Neural cell (in vitro differentiated cells): ENCODE measurements around the gene LY6G6C. TPM values are rescaled to one million over a fixed set of nuclear protein-coding genes. Genes with fewer than 3 reads are reported as not detected.

Experiments used
- H2AFZ ChIP-seq: fragments of 200-600, 300-800 bp; sonication (generic), shearing (Covaris generic); 2 replicates; pipeline ENCODE4 v1.6.0; 2014; ENCODE audit warnings: low read depth, mild to moderate bottlenecking, antibody characterized with exemption, low read length, moderate library complexity
- H3F3A ChIP-seq: fragments of 200-600 bp; shearing (Covaris generic); 2 replicates; pipeline ENCODE4 v1.6.1; 2016; ENCODE audit warnings: mild to moderate bottlenecking, moderate library complexity, mixed read lengths, antibody characterized with exemption, low read length; ENCODE audit not compliant: insufficient read depth, poor library complexity, severe bottlenecking
- H3K27ac ChIP-seq: fragments of 200-600, 300-800 bp; sonication (generic), shearing (Covaris generic); 2 replicates; pipeline ENCODE4 v1.5.1; 2014; ENCODE audit warnings: mild to moderate bottlenecking, low read length, moderate library complexity
- H3K27me3 ChIP-seq: fragments of 300-800, 200-600 bp; sonication (generic), shearing (Covaris generic); 2 replicates; pipeline ENCODE4 v1.6.0; 2014; ENCODE audit warnings: mild to moderate bottlenecking, low read depth, low read length, moderate library complexity; ENCODE audit not compliant: insufficient read depth
- H3K36me3 ChIP-seq: fragments of 300-800, 200-600 bp; sonication (generic), shearing (Covaris generic); 2 replicates; pipeline ENCODE4 v1.5.1; 2014; ENCODE audit warnings: mild to moderate bottlenecking, antibody characterized with exemption, low read length, moderate library complexity; ENCODE audit not compliant: insufficient read depth
- H3K4me2 ChIP-seq: fragments of 300-800, 200-600 bp; sonication (generic), shearing (Covaris generic); 2 replicates; pipeline ENCODE4 v1.6.0; 2014; ENCODE audit warnings: mild to moderate bottlenecking, low read length
- H3K4me3 ChIP-seq: fragments of 300-800, 200-600 bp; sonication (generic), shearing (Covaris generic); 2 replicates; pipeline ENCODE4 v1.5.1; 2014; ENCODE audit warnings: mild to moderate bottlenecking, low read length, moderate library complexity
- H3K79me2 ChIP-seq: fragments of 200-600 bp; shearing (Covaris generic); replicated peaks from 2 replicates; pipeline ENCODE4 v1.6.0; 2014; ENCODE audit warnings: mild to moderate bottlenecking, low read length, moderate library complexity; ENCODE audit not compliant: insufficient read depth
- H3K9ac ChIP-seq: fragments of 300-800, 200-600 bp; sonication (generic), shearing (Covaris generic); 2 replicates; pipeline ENCODE4 v1.6.1; 2016; ENCODE audit warnings: mild to moderate bottlenecking, low read length, mixed read lengths
- H3K9me2 ChIP-seq: fragments of 200-600 bp; shearing (Covaris generic); 2 replicates; pipeline ENCODE4 v1.6.1; 2016; ENCODE audit warnings: mild to moderate bottlenecking, low read length, mixed read lengths; ENCODE audit not compliant: insufficient read depth
- H3K9me3 ChIP-seq: fragments of 200-600, 300-800 bp; sonication (generic), shearing (Covaris generic); 2 replicates; pipeline ENCODE4 v1.6.1; 2016; ENCODE audit warnings: mild to moderate bottlenecking, mixed run types, low read length, moderate library complexity, mixed read lengths
- H4K20me1 ChIP-seq: fragments of 200-600 bp; shearing (Covaris generic); 2 replicates; pipeline ENCODE4 v1.6.1; 2016; ENCODE audit warnings: mild to moderate bottlenecking, mixed run types; ENCODE audit not compliant: insufficient read depth
- CTCF ChIP-seq: fragments of 450-650 bp; IDR thresholded peaks from 2 replicates; pipeline ENCODE4 v1.5.1; 2014; ENCODE audit warnings: antibody characterized with exemption, mild to moderate bottlenecking, moderate library complexity; ENCODE audit not compliant: poor library complexity, severe bottlenecking
- EP300 ChIP-seq: fragments of 450-650 bp; conservative IDR thresholded peaks from 2 replicates; pipeline ENCODE4 v1.6.1; 2014; ENCODE audit warnings: antibody characterized with exemption, mild to moderate bottlenecking, moderate library complexity; ENCODE audit not compliant: poor library complexity, severe bottlenecking
- EZH2 ChIP-seq: fragments of 200-600, 300-800 bp; shearing (Covaris generic), sonication (generic); IDR thresholded peaks from 2 replicates; pipeline ENCODE4 v1.6.1; 2014; ENCODE audit warnings: antibody characterized with exemption, low read length, borderline replicate concordance, mild to moderate bottlenecking; ENCODE audit not compliant: insufficient read depth, poor library complexity, severe bottlenecking
- MXI1 ChIP-seq: fragments of 450-650 bp; conservative IDR thresholded peaks from 2 replicates; pipeline ENCODE4 v1.6.1; 2014; ENCODE audit warnings: antibody characterized with exemption, mild to moderate bottlenecking; ENCODE audit not compliant: poor library complexity, severe bottlenecking
- POLR2AphosphoS5 ChIP-seq: IDR thresholded peaks from 2 replicates; pipeline ENCODE4 v1.6.1; 2012
- RAD21 ChIP-seq: fragments of 450-650 bp; conservative IDR thresholded peaks from 2 replicates; pipeline ENCODE4 v1.6.1; 2014; ENCODE audit warnings: antibody characterized with exemption, mild to moderate bottlenecking, moderate library complexity
- REST ChIP-seq: IDR thresholded peaks from 2 replicates; pipeline ENCODE4 v1.6.1; 2012; ENCODE audit warnings: borderline replicate concordance
- SMC3 ChIP-seq: fragments of 450-650 bp; conservative IDR thresholded peaks from 2 replicates; pipeline ENCODE4 v1.6.1; 2014; ENCODE audit warnings: antibody characterized with exemption, mild to moderate bottlenecking, moderate library complexity; ENCODE audit not compliant: poor library complexity
- TAF1 ChIP-seq: IDR thresholded peaks from 2 replicates; pipeline ENCODE4 v1.6.1; 2012; ENCODE audit warnings: low read depth
- polyA plus RNA-seq: library from polyadenylated mRNA; depleted of rRNA; stranded (reverse); fragments of >200 nt; gene quantifications from 2 replicates; pipeline ENCODE4 v1.2.3, GENCODE V29; 2014

Gene LY6G6C
- polyA plus RNA-seq, 1 donor from 2014 or later: 0.88 TPM

- Histone ChIP-seq H3K9ac (no peak overlapping the region), H3K4me2 (no peak overlapping the region), H3F3A (no peaks in the 10 kb centered on the region), H3K4me3 (no peak overlapping the region), H3K27me3 (no peaks in the 10 kb centered on the region), H3K27ac (no peak overlapping the region), H3K9me2 (no peaks in the 10 kb centered on the region), H3K36me3 (no peaks in the 10 kb centered on the region), H4K20me1 (no peaks in the 10 kb centered on the region), H3K9me3 (no peaks in the 10 kb centered on the region), H2AFZ (no peak overlapping the region), H3K79me2 (peaks cover 1% of the 10 kb centered on the region)
- TF ChIP-seq MXI1: no peak
- no peak for TF ChIP-seq REST
- no peak for TF ChIP-seq EP300
- TF ChIP-seq EZH2: no peak
- no peak for TF ChIP-seq CTCF
- TF ChIP-seq POLR2AphosphoS5: no peak
- no peak for TF ChIP-seq SMC3
- TF ChIP-seq RAD21: no peak
- TF ChIP-seq TAF1: no peak
Observed at GRCh38 chr6:31707701-31708100, 13.8 kb downstream of the LY6G6C start.

DNA sequence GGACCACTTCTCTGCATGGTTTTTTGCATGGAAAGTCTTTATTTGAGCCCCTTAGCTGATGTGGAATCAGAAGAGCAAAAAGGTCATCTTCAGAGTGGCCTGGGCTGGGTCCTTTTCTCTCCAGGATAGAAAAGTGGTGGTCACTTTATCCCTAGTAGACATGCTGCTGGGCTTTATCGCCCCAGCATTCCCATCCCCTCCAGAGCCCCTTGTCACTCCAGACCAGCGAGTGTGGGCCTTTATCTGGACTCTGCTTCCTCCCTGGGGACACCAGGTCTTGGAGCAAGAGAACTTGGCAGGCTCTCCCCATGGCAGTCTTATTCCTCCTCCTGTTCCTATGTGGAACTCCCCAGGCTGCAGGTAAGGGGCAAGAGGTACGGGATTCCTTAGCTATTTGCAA is 14.9 kb downstream of the LY6G6C start, which contains the start of gene LY6G6F:
Gene LY6G6F (plus strand): TSS at position 268 of the 400 bp plus-strand sequence. CDS start 41 bp downstream, at position 309.
- Histone ChIP-seq H4K20me1 (no peaks in the 10 kb centered on the region), H2AFZ (no peak within 1 kb of the TSS), H3K4me3 (no peak within 1 kb of the TSS), H3K79me2 (peaks cover 12% of the 10 kb centered on the region), H3K9me2 (no peaks in the 10 kb centered on the region), H3K4me2 (no peak within 1 kb of the TSS), H3K36me3 (no peaks in the 10 kb centered on the region), H3F3A (no peaks in the 10 kb centered on the region), H3K27ac (no peak within 1 kb of the TSS), H3K9me3 (no peaks in the 10 kb centered on the region), H3K27me3 (no peaks in the 10 kb centered on the region), H3K9ac (no peak within 1 kb of the TSS)
- TF ChIP-seq EP300: no peak
- no peak for TF ChIP-seq MXI1
- TF ChIP-seq POLR2AphosphoS5: no peak
- no peak for TF ChIP-seq EZH2
- TF ChIP-seq CTCF: no peak
- TF ChIP-seq RAD21: no peak
- TF ChIP-seq REST: no peak
- no peak for TF ChIP-seq TAF1
- no peak for TF ChIP-seq SMC3
